Neural progenitor cell (in vitro differentiated cells): Measurements from ENCODE around the gene FMNL2. TPM values are rescaled to one million over a fixed set of nuclear protein-coding genes. Genes with fewer than 3 reads are reported as not detected.

Source experiments
- DNase-seq: peaks from one replicate; pipeline ENCODE4 v3.0.0-alpha.2; 2016; ENCODE audit warnings: low spot score
- H2AFZ ChIP-seq: fragments of 200-600 bp; sonication (generic); replicated peaks from 2 replicates; pipeline ENCODE4 v1.6.1; 2016; ENCODE audit warnings: antibody characterized with exemption
- H3F3A ChIP-seq: fragments of 200-600 bp; sonication (generic); 2 replicates; pipeline ENCODE4 v1.6.1; 2016; ENCODE audit warnings: antibody characterized with exemption, low read depth
- H3K27ac ChIP-seq: fragments of 200-600 bp; sonication (generic); 2 replicates; pipeline ENCODE4 v1.5.1; 2016; ENCODE audit warnings: mild to moderate bottlenecking
- H3K27me3 ChIP-seq: fragments of 200-600 bp; sonication (generic); 2 replicates; pipeline ENCODE4 v1.6.1; 2016; ENCODE audit warnings: mild to moderate bottlenecking, moderate library complexity
- H3K36me3 ChIP-seq: fragments of 200-600 bp; sonication (generic); 2 replicates; pipeline ENCODE4 v1.5.1; 2016
- H3K4me1 ChIP-seq: fragments of 200-600 bp; sonication (generic); 2 replicates; pipeline ENCODE4 v1.6.1; 2016; ENCODE audit warnings: mixed run types
- H3K4me2 ChIP-seq: fragments of 200-600 bp; sonication (generic); 2 replicates; pipeline ENCODE4 v1.6.1; 2016
- H3K4me3 ChIP-seq: fragments of 200-600 bp; sonication (generic); 2 replicates; pipeline ENCODE4 v1.5.1; 2016
- H3K79me2 ChIP-seq: fragments of 200-600 bp; sonication (generic); 2 replicates; pipeline ENCODE4 v1.6.1; 2016; ENCODE audit warnings: low read depth
- H3K9ac ChIP-seq: fragments of 200-600 bp; sonication (generic); 2 replicates; pipeline ENCODE4 v1.6.1; 2016
- H3K9me3 ChIP-seq: fragments of 200-600 bp; sonication (generic); 2 replicates; pipeline ENCODE4 v1.5.1; 2016; ENCODE audit warnings: low read depth
- H4K20me1 ChIP-seq: fragments of 200-600 bp; sonication (generic); 2 replicates; pipeline ENCODE4 v1.6.1; 2016; ENCODE audit warnings: low read depth
- H3K27ac Mint-ChIP-seq: 3 replicates; pipeline ENCODE4 v1.8.0; 2021; ENCODE audit warnings: mixed read lengths
- H3K27me3 Mint-ChIP-seq: 2 replicates; pipeline ENCODE4 v1.8.0; 2022; ENCODE audit warnings: low read depth, mild to moderate bottlenecking, inconsistent platforms, moderate library complexity, mixed read lengths; ENCODE audit not compliant: insufficient read depth
- H3K36me3 Mint-ChIP-seq: 3 replicates; pipeline ENCODE4 v1.8.0; 2021; ENCODE audit warnings: mixed read lengths
- H3K4me1 Mint-ChIP-seq: 3 replicates; pipeline ENCODE4 v1.8.0; 2021; ENCODE audit warnings: mixed read lengths
- H3K4me3 Mint-ChIP-seq: 3 replicates; pipeline ENCODE4 v1.8.0; 2021; ENCODE audit warnings: mild to moderate bottlenecking, moderate library complexity, mixed read lengths
- H3K9me3 Mint-ChIP-seq: 3 replicates; pipeline ENCODE4 v1.8.0; 2020; ENCODE audit warnings: mixed read lengths
- EZH2 ChIP-seq: fragments of 200-600 bp; sonication (generic); IDR thresholded peaks from 2 replicates; pipeline ENCODE4 v1.6.1; 2017; ENCODE audit warnings: antibody characterized with exemption, mild to moderate bottlenecking, moderate library complexity
- EZH2phosphoT487 ChIP-seq: fragments of 200-600 bp; sonication (generic); IDR thresholded peaks from 2 replicates; pipeline ENCODE4 v1.6.1; 2017; ENCODE audit warnings: antibody characterized with exemption
- total RNA-seq: library from RNA; depleted of rRNA; stranded (reverse); fragments of >200 nt; gene quantifications from 2 replicates; pipeline ENCODE4 v1.2.3, GENCODE V29; 2015; ENCODE audit warnings: low replicate concordance
- TF ChIP-seq, protein P1 (sequence below): fragments of 200-600 bp; sonication (generic); IDR thresholded peaks from 2 replicates; pipeline ENCODE4 v1.5.1; 2017; ENCODE audit warnings: antibody characterized with exemption, mild to moderate bottlenecking

FMNL2 gene
- total RNA-seq, 1 donor from 2014 or later: 99.7 TPM

DNA sequence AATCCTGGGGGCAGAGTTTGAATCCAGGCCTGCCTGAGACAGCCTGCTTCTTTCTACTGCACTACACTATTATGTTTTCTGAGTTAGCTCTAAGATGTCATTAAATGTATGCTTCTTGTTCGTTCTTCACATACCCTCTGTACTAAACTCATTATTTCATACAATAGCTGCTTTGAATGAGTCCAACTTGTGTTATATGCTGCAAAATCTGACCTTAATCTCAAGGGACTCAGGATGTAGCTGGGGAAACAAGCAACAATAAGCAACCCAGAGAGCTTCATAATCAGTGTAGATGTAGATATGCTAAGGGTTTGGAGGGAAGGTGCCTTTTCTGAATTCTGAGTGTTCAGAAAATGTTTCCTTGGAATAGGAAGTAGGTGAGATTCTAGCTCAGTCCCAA lies 14.4 kb downstream of the FMNL2 start:
- Histone ChIP-seq H4K20me1 (peaks cover 87% of the 10 kb centered on the region), H2AFZ (no peak overlapping the region), H3K27me3 (no peaks in the 10 kb centered on the region), H3K4me2 (no peak overlapping the region), H3K4me1 (peaks cover 22% of the 10 kb centered on the region), H3K79me2 (peaks cover 96% of the 10 kb centered on the region), H3K36me3 (no peaks in the 10 kb centered on the region), H3K9me3 (no peaks in the 10 kb centered on the region), H3K4me3 (no peak overlapping the region), H3F3A (peaks cover 7% of the 10 kb centered on the region), H3K27ac (no peak overlapping the region), H3K9ac (no peak overlapping the region)
- Mint-ChIP-seq H3K4me1 (peaks cover 12% of the 10 kb centered on the region), H3K27ac (no peak overlapping the region), H3K36me3 (peaks cover 28% of the 10 kb centered on the region), H3K9me3 (peaks cover 5% of the 10 kb centered on the region), H3K4me3 (no peak overlapping the region), H3K27me3 (no peaks in the 10 kb centered on the region)
- DNase-seq: no peak
- TF ChIP-seq EZH2 (no peak), EZH2phosphoT487 (no peak)
- TF ChIP-seq, protein P1, sequence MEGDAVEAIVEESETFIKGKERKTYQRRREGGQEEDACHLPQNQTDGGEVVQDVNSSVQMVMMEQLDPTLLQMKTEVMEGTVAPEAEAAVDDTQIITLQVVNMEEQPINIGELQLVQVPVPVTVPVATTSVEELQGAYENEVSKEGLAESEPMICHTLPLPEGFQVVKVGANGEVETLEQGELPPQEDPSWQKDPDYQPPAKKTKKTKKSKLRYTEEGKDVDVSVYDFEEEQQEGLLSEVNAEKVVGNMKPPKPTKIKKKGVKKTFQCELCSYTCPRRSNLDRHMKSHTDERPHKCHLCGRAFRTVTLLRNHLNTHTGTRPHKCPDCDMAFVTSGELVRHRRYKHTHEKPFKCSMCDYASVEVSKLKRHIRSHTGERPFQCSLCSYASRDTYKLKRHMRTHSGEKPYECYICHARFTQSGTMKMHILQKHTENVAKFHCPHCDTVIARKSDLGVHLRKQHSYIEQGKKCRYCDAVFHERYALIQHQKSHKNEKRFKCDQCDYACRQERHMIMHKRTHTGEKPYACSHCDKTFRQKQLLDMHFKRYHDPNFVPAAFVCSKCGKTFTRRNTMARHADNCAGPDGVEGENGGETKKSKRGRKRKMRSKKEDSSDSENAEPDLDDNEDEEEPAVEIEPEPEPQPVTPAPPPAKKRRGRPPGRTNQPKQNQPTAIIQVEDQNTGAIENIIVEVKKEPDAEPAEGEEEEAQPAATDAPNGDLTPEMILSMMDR: no peak

DNA sequence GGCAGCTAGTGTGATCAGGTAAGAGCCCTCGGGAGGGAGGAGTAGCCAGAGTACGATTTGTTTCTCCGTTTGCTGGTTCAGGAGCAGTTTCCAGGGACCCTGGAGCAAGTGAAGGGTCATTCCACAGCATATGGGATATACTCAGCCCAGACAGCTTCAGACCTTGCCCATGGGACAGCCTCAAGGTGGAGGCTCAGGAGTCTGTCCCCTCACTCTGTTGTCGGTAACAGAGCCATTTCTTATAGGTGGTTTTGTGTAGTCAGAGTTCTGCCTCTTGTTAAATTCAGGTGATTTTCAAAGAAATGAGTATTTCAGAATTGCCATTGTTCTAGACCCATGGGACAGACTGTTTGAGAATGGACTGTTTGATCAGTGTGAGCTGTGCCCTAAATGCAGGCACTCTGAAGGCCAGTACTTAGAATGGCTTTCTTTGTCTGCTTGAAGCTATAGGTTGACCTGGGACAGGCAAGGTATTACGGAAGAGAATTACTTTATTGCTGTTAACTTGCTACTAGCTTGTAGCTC lies 15.2 kb downstream of the FMNL2 start:
- H3K79me2 ChIP-seq: peaks cover 96% of the 10 kb centered on the region
- TF ChIP-seq EZH2: no peak
- TF ChIP-seq, protein P1: no peak
- no peak for TF ChIP-seq EZH2phosphoT487
- no peak overlapping the region for H3K9ac ChIP-seq
- H3K27me3 ChIP-seq: no peaks in the 10 kb centered on the region
- Mint-ChIP-seq H3K4me3 (no peak overlapping the region), H3K9me3 (peaks cover 5% of the 10 kb centered on the region), H3K27me3 (no peaks in the 10 kb centered on the region), H3K4me1 (peaks cover 12% of the 10 kb centered on the region), H3K36me3 (peaks cover 29% of the 10 kb centered on the region), H3K27ac (no peak overlapping the region)
- H3K4me3 ChIP-seq: no peak overlapping the region
- no peak overlapping the region for H3K27ac ChIP-seq
- peaks cover 84% of the 10 kb centered on the region for H4K20me1 ChIP-seq
- H3K4me1 ChIP-seq: peaks cover 14% of the 10 kb centered on the region
- peaks cover 7% of the 10 kb centered on the region for H3F3A ChIP-seq
- no peaks in the 10 kb centered on the region for H3K9me3 ChIP-seq
- H3K36me3 ChIP-seq: no peaks in the 10 kb centered on the region
- no peak overlapping the region for H2AFZ ChIP-seq
- H3K4me2 ChIP-seq: no peak overlapping the region
- no peak for DNase-seq

DNA sequence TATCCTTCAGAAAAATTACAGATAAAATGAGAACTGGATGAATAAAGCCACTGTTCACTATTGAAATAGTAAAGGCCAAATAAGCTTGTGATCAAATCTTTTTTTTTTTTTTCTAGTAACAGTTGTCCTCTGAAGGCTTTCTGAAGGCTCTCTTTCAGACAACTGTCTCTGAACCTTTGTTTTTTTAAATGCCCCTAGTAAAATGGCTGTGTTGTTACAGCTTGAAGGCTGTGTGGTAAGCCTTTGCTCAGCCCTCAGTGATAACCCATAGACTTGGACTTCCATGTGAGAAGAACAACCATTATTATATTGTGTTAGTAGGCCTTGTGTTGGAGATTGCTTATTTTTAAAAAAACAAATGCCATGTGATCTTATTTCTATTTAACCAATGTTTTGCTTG lies 17.6 kb downstream of the FMNL2 start:
- Histone ChIP-seq H3K36me3 (no peaks in the 10 kb centered on the region), H3K4me2 (no peak overlapping the region), H3K4me3 (no peak overlapping the region), H2AFZ (no peak overlapping the region), H4K20me1 (peaks cover 74% of the 10 kb centered on the region), H3K79me2 (peaks cover 89% of the 10 kb centered on the region), H3F3A (peaks cover 6% of the 10 kb centered on the region), H3K9ac (no peak overlapping the region), H3K27me3 (no peaks in the 10 kb centered on the region), H3K9me3 (no peaks in the 10 kb centered on the region), H3K4me1 (peaks cover 11% of the 10 kb centered on the region), H3K27ac (no peak overlapping the region)
- Mint-ChIP-seq H3K27me3 (no peaks in the 10 kb centered on the region), H3K4me1 (peaks cover 15% of the 10 kb centered on the region), H3K36me3 (peaks cover 29% of the 10 kb centered on the region), H3K4me3 (no peak overlapping the region), H3K27ac (no peak overlapping the region), H3K9me3 (peaks cover 5% of the 10 kb centered on the region)
- TF ChIP-seq EZH2 (no peak), EZH2phosphoT487 (no peak)
- TF ChIP-seq, protein P1: no peak
- DNase-seq: no peak
